OCI-LY7 (cell line): ENCODE results near the gene WASHC4. TPM values are rescaled to one million over a fixed set of nuclear protein-coding genes. Genes with fewer than 3 reads are reported as not detected.
A peak's percentile ranks its signal among the peaks of the same experiment; 100 is the strongest.
"Not testable (repeated sequence)": the region's sequence is repeated elsewhere in the genome, so short reads cannot be mapped to it uniquely, and the experiment has no call there.

Experiments
- BruUV-seq: library from RNA; stranded (reverse); fragments of 400-500 nt; replicated peaks from 2 replicates; lab custom pipeline; 2021; lab: Mats Ljungman, UMichigan
- CTCF ChIA-PET: fragments of 300-600 bp; sonication (Branson Sonifier 250); formaldehyde crosslinking; loops from one replicate; lab custom pipeline; 2022; ENCODE audit warnings: antibody characterized with exemption; ENCODE audit not compliant: unreplicated experiment; lab: Charles Lee
- POLR2A ChIA-PET: fragments of 300-600 bp; sonication (Branson Sonifier 250); formaldehyde crosslinking; loops from one replicate; lab custom pipeline; 2022; ENCODE audit warnings: antibody characterized with exemption; lab: Charles Lee
- DNase-seq: peaks from one replicate; pipeline ENCODE4 v3.0.0-alpha.2; 2015; ENCODE audit warnings: low spot score
- H2AFZ ChIP-seq: fragments of 200-600 bp; sonication (generic), shearing (Covaris generic); 2 replicates; pipeline ENCODE4 v1.6.1; 2014; ENCODE audit warnings: mild to moderate bottlenecking, antibody characterized with exemption, low read length, moderate library complexity
- H3K27ac ChIP-seq: fragments of 200-600 bp; sonication (generic); 2 replicates; pipeline ENCODE4 v1.5.1; 2014; ENCODE audit warnings: mixed run types, low read depth, mild to moderate bottlenecking, moderate library complexity, low read length, inconsistent platforms; ENCODE audit not compliant: poor library complexity, severe bottlenecking
- H3K36me3 ChIP-seq: fragments of 200-600 bp; sonication (generic); 2 replicates; pipeline ENCODE4 v1.6.1; 2014; ENCODE audit warnings: mild to moderate bottlenecking, antibody characterized with exemption, low read length, moderate library complexity, mixed read lengths; ENCODE audit not compliant: insufficient read depth
- H3K4me1 ChIP-seq: fragments of 200-600 bp; sonication (generic); 2 replicates; pipeline ENCODE4 v1.5.1; 2014; ENCODE audit warnings: mild to moderate bottlenecking, low read length; ENCODE audit not compliant: insufficient read depth, poor library complexity, severe bottlenecking
- H3K4me2 ChIP-seq: fragments of 200-600 bp; sonication (generic); 2 replicates; pipeline ENCODE4 v1.6.1; 2014; ENCODE audit warnings: mild to moderate bottlenecking, low read length
- H3K4me3 ChIP-seq: fragments of 200-600 bp; sonication (generic); 2 replicates; pipeline ENCODE4 v1.5.1; 2014; ENCODE audit warnings: mild to moderate bottlenecking, low read depth, low read length; ENCODE audit not compliant: poor library complexity, severe bottlenecking
- H3K79me2 ChIP-seq: fragments of 200-600 bp; sonication (generic); 2 replicates; pipeline ENCODE4 v1.6.1; 2016; ENCODE audit warnings: low read depth, mild to moderate bottlenecking, low read length, moderate library complexity, mixed read lengths; ENCODE audit not compliant: insufficient read depth
- H3K9me2 ChIP-seq: fragments of 200-600 bp; sonication (generic); 2 replicates; pipeline ENCODE4 v1.6.1; 2016; ENCODE audit warnings: mild to moderate bottlenecking, low read length, mixed read lengths; ENCODE audit not compliant: insufficient read depth
- H3K9me3 ChIP-seq: fragments of 200-600 bp; sonication (generic); 2 replicates; pipeline ENCODE4 v1.6.1; 2014; ENCODE audit warnings: mild to moderate bottlenecking, mixed run types, low read length, mixed read lengths
- H4K20me1 ChIP-seq: fragments of 200-600 bp; sonication (generic); 2 replicates; pipeline ENCODE4 v1.6.1; 2014; ENCODE audit warnings: mild to moderate bottlenecking, antibody characterized with exemption, low read length, moderate library complexity, mixed read lengths; ENCODE audit not compliant: insufficient read depth
- CTCF ChIP-seq: fragments of 200-600 bp; sonication (generic); conservative IDR thresholded peaks from 2 replicates; pipeline ENCODE4 v1.5.1; 2014; ENCODE audit warnings: mild to moderate bottlenecking, antibody characterized with exemption, low read length, moderate library complexity, mixed read lengths
- EZH2phosphoT487 ChIP-seq: fragments of 200-600 bp; sonication (generic); IDR thresholded peaks from 2 replicates; pipeline ENCODE4 v1.6.1; 2018; ENCODE audit warnings: low read depth, borderline replicate concordance, mild to moderate bottlenecking, mixed run types, antibody characterized with exemption, low read length, moderate library complexity, mixed read lengths
- intact Hi-C: fragments of 100-400 bp; cut with micrococcal nuclease; formaldehyde crosslinking; loops from one replicate; pipeline ENCODE4 v1.10.0; 2022; ENCODE audit not compliant: unreplicated experiment
- total RNA-seq, 2 experiments: library from RNA; depleted of rRNA in 1 of 2; stranded (reverse); fragments of >200 nt in 1 of 2; shearing (Covaris generic) in 1 of 2; gene quantifications; 2 replicates each; pipeline ENCODE4 v1.2.3, GENCODE V29; 2014 to 2022

Gene WASHC4
- total RNA-seq, 2 experiments from 2014 or later: 54.8 to 71.8 TPM

GRCh38 chr12:105095338-105095737, 12.2 kb upstream of the WASHC4 start:
- H3K4me2 ChIP-seq, CTCF ChIA-PET, H3K4me3 ChIP-seq, H2AFZ ChIP-seq, H3K27ac ChIP-seq, H3K9me2 ChIP-seq, H4K20me1 ChIP-seq, H3K4me1 ChIP-seq, H3K36me3 ChIP-seq, BruUV-seq, intact Hi-C loops, H3K79me2 ChIP-seq: not testable (repeated sequence)
- POLR2A ChIA-PET: interaction anchor here (0.6 kb wide), 1 partner anchor 71 kb away, joined by 3 read pairs; no protein-coding TSS in a partner anchor
- H3K9me3 ChIP-seq: peaks cover 10% of the 10 kb centered on the region; the same call in 1 of the 2 replicates
- peak; percentile 31 for DNase-seq

- BruUV-seq: no TSS peak
- intact Hi-C loops: no loop called here
- no peak for DNase-seq
- Histone ChIP-seq H3K9me2 (no peaks in the 10 kb centered on the region), H3K9me3 (peaks cover 5% of the 10 kb centered on the region; the same call in 1 of the 2 replicates), H3K4me1 (no peaks in the 10 kb centered on the region), H3K36me3 (no peaks in the 10 kb centered on the region), H2AFZ (no peak overlapping the region), H3K4me3 (no peak overlapping the region), H3K27ac (no peak overlapping the region), H3K79me2 (no peaks in the 10 kb centered on the region), H4K20me1 (no peaks in the 10 kb centered on the region), H3K4me2 (no peak overlapping the region)
- no peak for TF ChIP-seq EZH2phosphoT487
- no peak for TF ChIP-seq CTCF
- ChIA-PET CTCF (no interaction called here), POLR2A (interaction anchor here (0.6 to 1.1 kb wide), 2 partner anchors 250 to 496 kb away, joined by 3 read pairs; no protein-coding TSS in a partner anchor)
Observed at GRCh38 chr12:105099356-105099755, 8.2 kb upstream of the WASHC4 start.

- no peaks in the 10 kb centered on the region for H3K4me1 ChIP-seq
- no peak overlapping the region for H3K27ac ChIP-seq
- H4K20me1 ChIP-seq: no peaks in the 10 kb centered on the region
- ChIA-PET CTCF (no interaction called here), POLR2A (interaction anchor here (0.6 to 1.1 kb wide), 4 partner anchors 9 to 497 kb away, joined by 3 to 5 read pairs (median 4); no protein-coding TSS in a partner anchor)
- H3K79me2 ChIP-seq: no peaks in the 10 kb centered on the region
- no peak overlapping the region for H3K4me3 ChIP-seq
- peaks cover 9% of the 10 kb centered on the region for H3K9me3 ChIP-seq
- intact Hi-C loops: no loop called here
- BruUV-seq: no TSS peak
- H3K4me2 ChIP-seq: no peak overlapping the region
- DNase-seq: no peak
- no peaks in the 10 kb centered on the region for H3K9me2 ChIP-seq
- H3K36me3 ChIP-seq: no peaks in the 10 kb centered on the region
- TF ChIP-seq CTCF: no peak
- no peak for TF ChIP-seq EZH2phosphoT487
- H2AFZ ChIP-seq: no peak overlapping the region
Observed at GRCh38 chr12:105100207-105100985, 7.1 kb upstream of the WASHC4 start.
